ENCODE data around the gene PDE2A.

The PDE2A gene

GRCh38 chr11:72634016-72634415 is 40.2 kb downstream of the PDE2A start:
- no peak for DNase-seq

DNA sequence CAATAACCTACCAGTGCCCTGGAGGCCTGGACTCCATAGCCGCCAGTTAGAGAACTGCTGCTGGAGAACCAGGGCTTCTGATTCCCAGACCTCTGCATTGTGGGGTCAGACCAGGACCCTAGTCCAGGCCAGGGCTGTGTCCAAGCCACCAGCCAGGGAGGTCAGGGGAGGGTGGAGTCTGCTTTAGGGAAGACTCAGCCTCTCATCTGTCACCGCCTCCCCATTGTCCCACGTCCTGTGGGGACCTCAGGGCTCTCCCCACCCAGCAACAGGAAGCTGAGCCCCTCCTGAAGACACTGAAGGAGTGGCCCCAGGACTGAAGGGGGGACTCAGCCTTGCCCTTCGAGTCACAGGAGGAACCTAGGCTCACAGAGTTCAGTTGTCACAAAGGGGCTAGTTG is 41.2 kb downstream of the PDE2A start:
- no peak for DNase-seq

GRCh38 chr11:72631806-72632731 is 42.2 kb downstream of the PDE2A start:
- no peak for DNase-seq

DNA sequence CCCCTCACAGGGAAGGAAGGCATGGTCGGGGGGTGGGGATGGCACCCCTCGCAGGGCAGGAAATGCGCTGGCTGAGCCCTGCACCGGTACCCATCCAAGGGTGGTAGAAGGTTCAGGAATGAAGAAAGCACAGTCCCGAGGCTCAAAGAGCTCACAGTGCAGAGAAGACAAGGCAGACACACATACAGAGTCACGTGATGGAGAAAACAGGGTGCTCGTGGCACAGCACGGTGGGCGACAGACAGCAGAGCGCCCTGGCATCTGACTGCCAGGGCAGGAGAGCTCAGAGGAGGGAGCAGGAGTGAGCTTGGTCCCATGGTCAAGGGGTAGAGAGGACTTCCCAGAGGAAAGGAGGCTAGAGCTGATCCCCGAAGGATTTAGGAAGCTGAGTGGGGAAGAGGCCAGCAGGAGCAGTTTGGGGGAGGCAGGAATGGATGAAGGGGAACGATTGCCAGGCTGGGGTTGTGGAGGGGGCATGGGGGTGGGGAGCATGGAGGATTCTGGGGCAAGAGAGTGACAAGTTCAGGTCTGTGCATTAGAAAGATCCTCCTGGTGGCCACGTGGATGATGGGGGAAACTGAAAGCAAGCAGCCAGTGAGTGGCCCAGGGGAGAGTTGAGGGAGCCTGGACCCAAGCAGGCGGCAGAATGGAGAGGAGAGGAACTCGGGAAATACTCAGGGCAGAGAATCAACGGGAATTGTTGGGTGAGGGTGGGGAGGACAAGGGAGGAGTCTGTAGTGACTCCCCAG is 43.9 kb downstream of the PDE2A start:
- DNase-seq, result no peak

GRCh38 chr11:72629266-72629665 is 45.0 kb downstream of the PDE2A start:
- no peak for DNase-seq

DNA sequence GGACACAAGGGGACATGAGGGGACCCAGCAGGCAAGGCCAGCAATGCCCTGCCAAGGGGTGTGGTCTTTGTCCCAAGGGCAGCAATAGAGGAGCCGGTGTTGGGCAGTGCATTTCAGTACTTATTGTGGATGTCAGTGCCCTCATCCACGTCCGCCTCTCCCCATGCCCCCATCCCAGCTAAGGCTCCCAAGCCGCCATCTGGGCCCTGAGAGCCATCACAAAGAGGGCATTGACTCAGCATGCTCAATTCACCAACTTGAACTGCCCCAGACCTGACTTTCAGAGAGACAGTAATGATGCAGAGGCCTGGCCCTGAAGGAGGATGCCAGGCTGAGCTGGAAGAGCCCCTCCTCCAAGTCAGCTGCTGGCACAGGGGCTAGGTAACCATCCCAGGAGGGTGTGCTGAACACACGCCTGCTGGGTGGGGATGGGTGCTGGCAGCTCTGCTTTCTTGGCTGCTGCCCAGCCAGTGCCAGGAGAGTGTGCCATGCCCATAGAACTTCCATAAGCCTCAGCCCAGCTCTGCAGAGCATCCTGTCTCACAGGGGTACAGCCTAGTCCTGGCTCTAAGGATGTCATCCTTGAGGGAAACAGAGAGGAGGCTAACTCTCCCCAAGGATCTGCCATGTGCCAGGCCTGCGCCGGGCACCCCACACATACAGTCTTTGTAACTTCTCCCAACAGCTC is 46.5 kb downstream of the PDE2A start:
- DNase-seq, result no peak

- DNase-seq, result no peak
Observed at GRCh38 chr11:72626414-72626936, 47.7 kb downstream of the PDE2A start.

DNA sequence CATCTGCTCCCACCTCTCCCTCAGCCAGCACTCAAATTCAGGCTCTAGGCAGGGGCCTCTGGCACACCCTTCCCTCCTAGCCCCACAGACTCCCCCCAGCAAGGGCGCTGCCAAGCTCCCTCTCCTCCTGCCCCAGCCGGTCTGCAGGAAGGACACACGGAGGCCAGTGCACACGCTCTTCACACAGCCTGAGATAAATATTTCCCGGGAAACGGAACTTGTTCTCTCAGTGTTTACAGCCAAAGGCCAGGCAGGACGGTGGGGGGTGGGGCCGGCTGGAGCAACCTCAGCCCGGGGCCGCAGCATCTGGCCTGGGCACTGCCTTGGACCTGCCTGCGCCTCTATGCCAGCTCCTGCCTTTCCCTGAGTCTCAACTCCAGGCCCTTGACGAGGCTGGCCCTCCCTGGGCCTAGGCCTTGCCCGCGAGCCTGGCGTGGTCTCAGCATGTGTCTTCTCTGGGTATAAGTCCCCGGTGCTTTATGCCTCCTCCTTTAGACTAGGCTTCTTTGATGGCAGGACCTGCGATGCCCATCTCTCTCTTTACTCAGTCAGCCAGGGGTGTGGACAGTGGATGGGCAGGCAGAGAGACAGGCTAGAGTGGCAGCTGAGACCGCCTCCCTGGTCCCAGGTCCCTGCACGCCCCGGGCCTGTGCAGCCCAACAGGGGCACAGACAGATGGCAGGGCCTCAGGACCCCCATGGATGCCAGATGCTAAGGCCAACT is 48.4 kb downstream of the PDE2A start:
- no peak for DNase-seq

DNA sequence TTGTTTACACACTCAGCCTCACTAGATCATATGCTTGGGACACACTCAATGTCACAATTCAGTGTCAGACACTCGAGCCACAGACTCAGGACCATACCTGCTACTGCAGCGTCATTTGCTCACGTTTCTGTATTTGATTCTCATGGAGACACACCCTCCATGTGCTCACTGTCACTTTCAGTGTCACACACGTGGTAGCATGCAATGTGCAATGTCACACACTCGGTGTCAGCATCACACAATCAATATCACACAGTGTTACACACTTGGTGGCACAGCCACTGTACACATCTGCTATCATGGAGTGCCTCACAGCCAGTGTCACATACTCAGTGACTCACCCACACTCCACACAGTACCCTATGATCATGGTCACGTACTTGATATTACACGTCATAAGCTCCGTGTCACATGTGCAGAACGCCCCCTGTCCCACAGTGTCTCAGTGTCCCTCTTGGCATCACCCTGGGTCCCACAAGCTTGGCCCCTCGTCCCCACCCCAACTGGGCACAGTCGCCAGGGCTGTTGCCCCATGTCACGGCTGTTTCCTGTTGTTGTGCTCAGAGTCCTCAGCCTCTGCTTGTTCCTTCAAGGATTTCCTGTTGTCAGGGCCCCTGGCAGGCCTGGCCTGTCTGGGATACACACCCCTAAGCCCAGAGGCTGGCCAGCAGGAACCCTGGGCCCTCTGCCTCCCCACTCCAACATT is 49.6 kb downstream of the PDE2A start:
- DNase-seq, result no peak

DNA sequence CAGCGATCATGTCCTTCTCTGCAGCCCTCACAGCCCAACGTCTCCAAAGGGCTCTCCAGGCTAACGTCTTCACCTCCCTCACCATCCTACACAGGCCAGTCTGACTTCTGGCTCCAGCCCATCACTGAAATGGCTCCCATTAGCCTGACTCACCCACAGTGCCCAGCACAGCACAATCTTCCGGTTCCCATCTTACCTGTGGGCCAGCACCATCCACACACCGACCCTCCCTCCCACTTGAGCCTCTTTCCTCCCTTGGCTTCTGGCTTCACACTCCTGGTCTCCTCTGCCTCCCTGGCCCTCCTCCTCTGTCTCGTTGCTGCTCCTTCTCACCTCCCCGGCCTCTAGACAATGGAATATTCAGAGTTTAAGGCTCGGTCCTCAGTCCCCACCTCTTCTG is 51.2 kb downstream of the PDE2A start:
- no peak for DNase-seq

DNA sequence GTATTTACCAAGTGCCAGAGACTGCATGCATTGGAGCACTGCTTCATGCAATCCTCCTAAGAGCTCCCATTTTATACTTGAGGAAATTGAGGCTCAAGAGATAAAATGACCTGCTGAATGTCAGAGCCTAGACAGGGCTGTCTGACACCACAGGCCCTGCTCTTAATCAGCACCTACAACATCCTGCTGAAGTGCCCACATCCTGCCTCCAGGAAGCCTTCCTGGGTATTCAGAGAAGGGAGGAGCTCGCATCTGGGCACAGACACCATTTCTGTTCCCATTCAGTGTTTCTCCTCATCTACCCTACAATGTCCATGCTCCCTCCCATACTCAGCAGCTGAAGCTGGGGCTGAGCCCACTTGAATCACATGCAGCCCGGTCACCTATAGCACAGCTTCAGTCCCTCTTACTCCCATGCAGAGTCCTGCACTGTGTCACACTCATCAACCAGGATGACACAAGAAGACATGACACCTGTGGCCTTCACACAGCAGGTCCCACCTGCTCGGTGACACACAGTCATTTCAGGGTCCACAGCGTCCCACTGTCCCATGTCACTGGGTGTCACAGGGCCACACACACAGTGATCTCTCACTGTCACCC is 53.1 kb downstream of the PDE2A start:
- peak; percentile 22 for DNase-seq

DNA sequence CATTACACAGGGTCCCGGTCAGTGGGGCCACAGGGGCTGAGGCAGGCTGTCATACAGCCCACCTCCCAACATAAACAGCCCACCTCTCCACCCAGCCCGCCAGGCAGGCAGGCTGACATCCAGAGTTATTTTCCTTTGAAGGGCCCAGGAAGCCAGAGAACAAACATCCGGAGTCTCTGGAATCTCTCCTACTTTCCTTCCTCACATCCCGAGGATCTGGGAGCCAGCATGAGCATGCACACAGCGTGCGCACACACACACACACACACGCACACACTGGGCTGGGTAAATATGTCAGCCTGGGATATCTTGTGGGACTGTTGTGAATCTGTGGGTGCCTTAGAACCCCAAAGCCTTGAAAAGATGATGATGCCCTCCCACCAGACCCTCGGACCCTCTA is 55.4 kb downstream of the PDE2A start:
- no peak for DNase-seq

GRCh38 chr11:72617080-72617762 is 57.0 kb downstream of the PDE2A start:
- no peak for DNase-seq

DNA sequence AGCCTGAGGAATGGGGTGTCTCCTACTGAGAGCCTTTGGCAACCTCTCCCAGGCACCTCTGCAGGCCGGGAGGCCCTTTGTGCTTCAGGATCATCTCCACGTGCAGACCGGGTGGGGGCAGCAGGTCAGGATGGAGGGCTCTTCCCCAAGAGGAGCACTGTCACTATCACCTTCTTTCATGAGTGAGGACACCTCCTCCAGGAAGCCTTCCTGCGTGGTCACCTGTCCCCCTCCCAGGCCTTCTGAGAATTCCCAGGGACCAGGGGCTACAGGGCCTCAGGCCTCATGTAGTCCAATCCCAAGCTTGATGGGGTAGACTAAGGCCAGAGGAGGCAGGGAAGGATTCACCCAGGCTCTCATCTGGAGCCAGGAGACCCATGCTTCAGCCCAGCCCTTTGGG is 57.6 kb downstream of the PDE2A start:
- DNase-seq, result no peak

- no peak for DNase-seq
Observed at GRCh38 chr11:72615329-72615728, 58.9 kb downstream of the PDE2A start.

DNA sequence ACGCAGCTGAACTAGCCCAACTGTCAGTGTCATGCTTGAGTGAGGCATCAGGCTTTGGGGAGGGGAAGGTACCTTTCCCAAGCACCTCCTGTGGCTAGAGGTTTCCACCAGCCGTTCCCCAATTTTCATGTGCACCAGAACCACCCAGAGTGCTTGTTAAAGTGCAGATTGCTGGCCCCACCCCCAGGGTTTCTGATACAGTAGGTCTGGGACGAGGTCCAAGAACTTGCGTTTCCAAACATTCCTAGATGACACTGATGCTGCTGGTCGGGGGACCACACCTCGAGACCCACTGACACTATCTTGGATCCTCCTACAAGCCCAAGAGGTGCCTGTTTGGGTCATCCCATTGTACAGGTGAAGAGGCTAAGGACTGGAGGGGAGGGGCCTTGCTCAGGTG is 59.8 kb downstream of the PDE2A start:
- no peak for DNase-seq

- DNase-seq, result peak; percentile 22
Observed at GRCh38 chr11:72613977-72614376, 60.2 kb downstream of the PDE2A start.

- no peak for DNase-seq
Observed at GRCh38 chr11:72613450-72613849, 60.8 kb downstream of the PDE2A start.

- DNase-seq, result no peak
Observed at GRCh38 chr11:72609476-72609875, 64.7 kb downstream of the PDE2A start.

- no peak for DNase-seq
Observed at GRCh38 chr11:72609045-72609444, 65.2 kb downstream of the PDE2A start.

DNA sequence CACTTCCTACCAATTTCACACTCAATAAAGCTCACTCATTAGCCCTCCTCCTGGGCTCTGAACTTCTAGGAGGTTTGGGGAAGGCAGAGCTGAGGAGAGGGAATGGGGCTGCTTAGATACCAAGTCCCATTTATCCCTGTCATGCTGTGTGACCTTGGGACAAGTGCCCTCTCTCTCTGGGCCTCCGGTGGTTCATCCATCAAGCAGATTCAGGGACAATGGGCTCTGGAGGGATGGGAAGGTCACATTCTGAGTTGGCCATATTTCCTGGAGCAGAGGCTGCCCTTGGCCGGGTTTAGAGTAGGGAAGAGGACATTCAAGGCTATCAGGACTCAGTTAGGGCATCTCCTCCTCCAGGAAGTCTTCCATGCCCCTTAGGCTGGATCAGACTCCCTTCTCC is 66.7 kb downstream of the PDE2A start:
- no peak for DNase-seq
